ENCODE data around the gene CD27. TPM values are rescaled to one million over a fixed set of nuclear protein-coding genes. Genes with fewer than 3 reads are reported as not detected.

Gene CD27
- total and polyA plus RNA-seq, 2 of the 8 experiments (the other 6 are each of a cell fraction or from before 2014, with no cell fraction given) = 0.28 to 0.39 TPM

GRCh38 chr12:6438345-6438744 is 6.4 kb upstream of the CD27 start (continued):
- TF ChIP-seq CHD7 (IDR thresholded peaks at IDR 0.05; ENCODE audit: insufficient replicate concordance, low read length) (no peak), CBX8 (IDR thresholded peaks at IDR 0.05; ENCODE audit: borderline replicate concordance, low read depth, low read length) (no peak), ZNF274 (IDR thresholded peaks at IDR 0.05; ENCODE audit: borderline replicate concordance, extremely low read depth, low read length) (no peak), EGR1 (IDR thresholded peaks at IDR 0.05; ENCODE audit: borderline replicate concordance, low read depth, low read length) (no peak), POLR2AphosphoS5 (IDR thresholded peaks at IDR 0.05; ENCODE audit: low read depth, low read length) (no peak), EZH2 (IDR thresholded peaks at IDR 0.05; ENCODE audit: low read depth, low read length, severe bottlenecking) (no peak), POU5F1 (IDR thresholded peaks at IDR 0.05; ENCODE audit: low read depth, low read length) (no peak)
